Liver (tissue), 9 donors: Measurements from ENCODE around the gene OASL. TPM values are rescaled to one million over a fixed set of nuclear protein-coding genes. Genes with fewer than 3 reads are reported as not detected.

Source experiments
- DNase-seq: peaks from one replicate; pipeline ENCODE4 v3.0.0-alpha.2; 2017; ENCODE audit warnings: low spot score
- H3K27ac ChIP-seq, 2 donors: one replicate each; pipeline ENCODE4 v1.7.0; 2013; ENCODE audit warnings: inconsistent platforms in 2 of 2, low read length in 2 of 2, control low read depth in 1 of 2, low read depth in 1 of 2, mild to moderate bottlenecking in 1 of 2
- H3K27me3 ChIP-seq, 4 donors: one replicate each; pipeline versions ENCODE4 v1.6.1 to v1.7.0; 2013; ENCODE audit warnings: low read length in 3 of 4, inconsistent platforms in 1 of 4, mild to moderate bottlenecking in 1 of 4, moderate library complexity in 1 of 4; ENCODE audit not compliant: control insufficient read depth in 4 of 4, insufficient read depth in 4 of 4
- H3K36me3 ChIP-seq, 4 donors: one replicate each; pipeline versions ENCODE4 v1.6.1 to v1.7.0; 2013; ENCODE audit warnings: low read length in 3 of 4, mild to moderate bottlenecking in 3 of 4, low read depth in 1 of 4, moderate library complexity in 1 of 4; ENCODE audit not compliant: control insufficient read depth in 4 of 4, insufficient read depth in 3 of 4
- H3K4me1 ChIP-seq, 4 donors: one replicate each; pipeline versions ENCODE4 v1.6.1 to v1.7.0; 2013; ENCODE audit warnings: low read length in 3 of 4, mild to moderate bottlenecking in 3 of 4, moderate library complexity in 1 of 4; ENCODE audit not compliant: control insufficient read depth in 4 of 4, insufficient read depth in 4 of 4
- H3K4me3 ChIP-seq, 3 donors: one replicate each; pipeline versions ENCODE4 v1.6.1 to v1.7.0; 2013; ENCODE audit warnings: low read length in 3 of 3, control low read depth in 1 of 3, low read depth in 1 of 3, mild to moderate bottlenecking in 1 of 3
- H3K9ac ChIP-seq, 2 donors: one replicate each; pipeline ENCODE4 v1.7.0; 2013; ENCODE audit warnings: low read length in 2 of 2, mild to moderate bottlenecking in 2 of 2, moderate library complexity in 2 of 2, control low read depth in 1 of 2, low read depth in 1 of 2
- H3K9me3 ChIP-seq, 4 donors: one replicate each; pipeline versions ENCODE4 v1.6.1 to v1.7.0; 2013; ENCODE audit warnings: low read length in 3 of 4; ENCODE audit not compliant: control insufficient read depth in 4 of 4
- CTCF ChIP-seq: fragments of 150-350 bp; IDR thresholded peaks from 2 replicates; pipeline ENCODE4 v1.5.1; 2017; ENCODE audit warnings: improper control_type of control experiment, low read depth, low read length; ENCODE audit not compliant: missing input control
- EGR1 ChIP-seq, 2 donors: IDR thresholded peaks; 2 replicates each; pipeline ENCODE4 v1.6.1; 2016 to 2018; ENCODE audit warnings: antibody characterized with exemption in 2 of 2, low read depth in 2 of 2
- FOXA1 ChIP-seq: IDR thresholded peaks from 2 replicates; pipeline ENCODE4 v1.6.1; 2016; ENCODE audit warnings: antibody characterized with exemption
- FOXA2 ChIP-seq: IDR thresholded peaks from 2 replicates; pipeline ENCODE4 v1.6.1; 2016; ENCODE audit warnings: antibody characterized with exemption
- GABPA ChIP-seq, 2 donors: IDR thresholded peaks in 1 of 2; conservative IDR thresholded peaks in 1 of 2; 2 replicates each; pipeline ENCODE4 v1.6.1; 2016; ENCODE audit warnings: antibody characterized with exemption in 2 of 2, mild to moderate bottlenecking in 1 of 2, moderate library complexity in 1 of 2
- HNF4A ChIP-seq, 2 donors: conservative IDR thresholded peaks; 2 replicates each; pipeline ENCODE4 v1.6.1; 2016; ENCODE audit warnings: antibody characterized with exemption in 2 of 2, mild to moderate bottlenecking in 2 of 2
- HNF4G ChIP-seq: IDR thresholded peaks from 2 replicates; pipeline ENCODE4 v1.6.1; 2016; ENCODE audit warnings: antibody characterized with exemption
- JUND ChIP-seq, 2 donors: IDR thresholded peaks; 2 replicates each; pipeline ENCODE4 v1.6.1; 2016; ENCODE audit warnings: antibody characterized with exemption in 2 of 2
- NR2F2 ChIP-seq: IDR thresholded peaks from 2 replicates; pipeline ENCODE4 v1.6.1; 2016; ENCODE audit warnings: antibody characterized with exemption
- RAD21 ChIP-seq, 2 donors: IDR thresholded peaks; 2 replicates each; pipeline ENCODE4 v1.6.1; 2016; ENCODE audit warnings: antibody characterized with exemption in 2 of 2, mild to moderate bottlenecking in 2 of 2
- RXRA ChIP-seq, 2 donors: IDR thresholded peaks; 2 replicates each; pipeline ENCODE4 v1.6.1; 2017 to 2018; ENCODE audit warnings: antibody characterized with exemption in 2 of 2, mild to moderate bottlenecking in 1 of 2
- SP1 ChIP-seq: IDR thresholded peaks from 2 replicates; pipeline ENCODE4 v1.6.1; 2018; ENCODE audit warnings: antibody characterized with exemption, mild to moderate bottlenecking
- TAF1 ChIP-seq: conservative IDR thresholded peaks from 2 replicates; pipeline ENCODE4 v1.6.1; 2016; ENCODE audit warnings: antibody characterized with exemption, mild to moderate bottlenecking
- YY1 ChIP-seq: IDR thresholded peaks from 2 replicates; pipeline ENCODE4 v1.6.1; 2016; ENCODE audit warnings: antibody characterized with exemption, mild to moderate bottlenecking
- WGBS: extraction: QIAGEN DNeasy Blood & Tissue Kit; methylation state at CpG from one replicate; pipeline ENCODE4 v1.1.7; 2013; 5-methylcytosine and 5-hydroxymethylcytosine counted together
- polyA plus RNA-seq, 2 donors: library from polyadenylated mRNA; stranded (reverse) in 1 of 2; unstranded in 1 of 2; fragments of 200-250 nt in 1 of 2; fragments of >200 nt in 1 of 2; fragmentation: Nextera tagmentation in 1 of 2; extraction: Ambion mirVana in 1 of 2; gene quantifications; one replicate each; pipeline versions ENCODE4 v1.2.1 to v1.2.3, GENCODE V29; 2013 to 2015
- total RNA-seq, 2 donors: library from RNA; depleted of rRNA; stranded (reverse); fragments of >200 nt; gene quantifications; one replicate each; pipeline ENCODE4 v1.2.3, GENCODE V29; 2014
- TF ChIP-seq, protein P1 (sequence below): IDR thresholded peaks from 2 replicates; pipeline ENCODE4 v1.6.1; 2016; ENCODE audit warnings: antibody characterized with exemption
- TF ChIP-seq, protein P2 (sequence below): IDR thresholded peaks from 2 replicates; pipeline ENCODE4 v1.6.1; 2016; ENCODE audit warnings: antibody characterized with exemption
- TF ChIP-seq, protein P3 (sequence below): IDR thresholded peaks from 2 replicates; pipeline ENCODE4 v1.6.1; 2016; ENCODE audit warnings: antibody characterized with exemption
- TF ChIP-seq, protein P4 (sequence below): IDR thresholded peaks from 2 replicates; pipeline ENCODE4 v1.6.1; 2016; ENCODE audit warnings: antibody characterized with exemption, mild to moderate bottlenecking
- donor health status: healthy.
- donor health status: healthy.
- donor health status: healthy.
- donor health status: healthy.
- donor health status: healthy.

Gene OASL
- total and polyA plus RNA-seq, 4 donors = 0.89 to 4.5 (median 3.1) TPM

- WGBS = 92% methylated on average over 4 of the region's 4 CpGs
- H3K36me3 ChIP-seq = peaks cover 0 to 19% (median 15%) of the 10 kb centered on the region in 4 donors
- TF ChIP-seq EGR1 (IDR thresholded peaks at IDR 0.05; ENCODE audit: low read depth in 2 of 2) (no peak), RXRA (IDR thresholded peaks at IDR 0.05) (no peak), GABPA (IDR thresholded peaks at IDR 0.05 in 1 of 2, conservative IDR thresholded peaks at IDR 0.05 in 1 of 2) (no peak), NR2F2 (no peak), TAF1 (no peak), FOXA2 (no peak), HNF4G (no peak), JUND (IDR thresholded peaks at IDR 0.05) (no peak), FOXA1 (no peak), HNF4A (conservative IDR thresholded peaks at IDR 0.05) (no peak), RAD21 (IDR thresholded peaks at IDR 0.05) (no peak), YY1 (no peak), SP1 (no peak), CTCF (no peak)
- TF ChIP-seq, protein P1, sequence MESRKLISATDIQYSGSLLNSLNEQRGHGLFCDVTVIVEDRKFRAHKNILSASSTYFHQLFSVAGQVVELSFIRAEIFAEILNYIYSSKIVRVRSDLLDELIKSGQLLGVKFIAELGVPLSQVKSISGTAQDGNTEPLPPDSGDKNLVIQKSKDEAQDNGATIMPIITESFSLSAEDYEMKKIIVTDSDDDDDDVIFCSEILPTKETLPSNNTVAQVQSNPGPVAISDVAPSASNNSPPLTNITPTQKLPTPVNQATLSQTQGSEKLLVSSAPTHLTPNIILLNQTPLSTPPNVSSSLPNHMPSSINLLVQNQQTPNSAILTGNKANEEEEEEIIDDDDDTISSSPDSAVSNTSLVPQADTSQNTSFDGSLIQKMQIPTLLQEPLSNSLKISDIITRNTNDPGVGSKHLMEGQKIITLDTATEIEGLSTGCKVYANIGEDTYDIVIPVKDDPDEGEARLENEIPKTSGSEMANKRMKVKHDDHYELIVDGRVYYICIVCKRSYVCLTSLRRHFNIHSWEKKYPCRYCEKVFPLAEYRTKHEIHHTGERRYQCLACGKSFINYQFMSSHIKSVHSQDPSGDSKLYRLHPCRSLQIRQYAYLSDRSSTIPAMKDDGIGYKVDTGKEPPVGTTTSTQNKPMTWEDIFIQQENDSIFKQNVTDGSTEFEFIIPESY = no peak
- TF ChIP-seq, protein P2, sequence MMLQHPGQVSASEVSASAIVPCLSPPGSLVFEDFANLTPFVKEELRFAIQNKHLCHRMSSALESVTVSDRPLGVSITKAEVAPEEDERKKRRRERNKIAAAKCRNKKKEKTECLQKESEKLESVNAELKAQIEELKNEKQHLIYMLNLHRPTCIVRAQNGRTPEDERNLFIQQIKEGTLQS = no peak
- TF ChIP-seq, protein P3, sequence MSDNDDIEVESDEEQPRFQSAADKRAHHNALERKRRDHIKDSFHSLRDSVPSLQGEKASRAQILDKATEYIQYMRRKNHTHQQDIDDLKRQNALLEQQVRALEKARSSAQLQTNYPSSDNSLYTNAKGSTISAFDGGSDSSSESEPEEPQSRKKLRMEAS = no peak
- TF ChIP-seq, protein P4, sequence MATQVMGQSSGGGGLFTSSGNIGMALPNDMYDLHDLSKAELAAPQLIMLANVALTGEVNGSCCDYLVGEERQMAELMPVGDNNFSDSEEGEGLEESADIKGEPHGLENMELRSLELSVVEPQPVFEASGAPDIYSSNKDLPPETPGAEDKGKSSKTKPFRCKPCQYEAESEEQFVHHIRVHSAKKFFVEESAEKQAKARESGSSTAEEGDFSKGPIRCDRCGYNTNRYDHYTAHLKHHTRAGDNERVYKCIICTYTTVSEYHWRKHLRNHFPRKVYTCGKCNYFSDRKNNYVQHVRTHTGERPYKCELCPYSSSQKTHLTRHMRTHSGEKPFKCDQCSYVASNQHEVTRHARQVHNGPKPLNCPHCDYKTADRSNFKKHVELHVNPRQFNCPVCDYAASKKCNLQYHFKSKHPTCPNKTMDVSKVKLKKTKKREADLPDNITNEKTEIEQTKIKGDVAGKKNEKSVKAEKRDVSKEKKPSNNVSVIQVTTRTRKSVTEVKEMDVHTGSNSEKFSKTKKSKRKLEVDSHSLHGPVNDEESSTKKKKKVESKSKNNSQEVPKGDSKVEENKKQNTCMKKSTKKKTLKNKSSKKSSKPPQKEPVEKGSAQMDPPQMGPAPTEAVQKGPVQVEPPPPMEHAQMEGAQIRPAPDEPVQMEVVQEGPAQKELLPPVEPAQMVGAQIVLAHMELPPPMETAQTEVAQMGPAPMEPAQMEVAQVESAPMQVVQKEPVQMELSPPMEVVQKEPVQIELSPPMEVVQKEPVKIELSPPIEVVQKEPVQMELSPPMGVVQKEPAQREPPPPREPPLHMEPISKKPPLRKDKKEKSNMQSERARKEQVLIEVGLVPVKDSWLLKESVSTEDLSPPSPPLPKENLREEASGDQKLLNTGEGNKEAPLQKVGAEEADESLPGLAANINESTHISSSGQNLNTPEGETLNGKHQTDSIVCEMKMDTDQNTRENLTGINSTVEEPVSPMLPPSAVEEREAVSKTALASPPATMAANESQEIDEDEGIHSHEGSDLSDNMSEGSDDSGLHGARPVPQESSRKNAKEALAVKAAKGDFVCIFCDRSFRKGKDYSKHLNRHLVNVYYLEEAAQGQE = no peak
- H3K27me3 ChIP-seq = no peaks in the 10 kb centered on the region
- no peak for DNase-seq
- no peaks in the 10 kb centered on the region for H3K9me3 ChIP-seq
- H3K27ac ChIP-seq = no peak overlapping the region
- no peak overlapping the region for H3K9ac ChIP-seq
- peaks cover 9 to 28% (median 21%) of the 10 kb centered on the region in 4 donors for H3K4me1 ChIP-seq
- no peak overlapping the region for H3K4me3 ChIP-seq
Measured at GRCh38 chr12:120988234-120988633, 50.8 kb downstream of the OASL start.
